Lower leg skin (tissue), 4 donors: ENCODE measurements around the gene COA8. TPM values are rescaled to one million over a fixed set of nuclear protein-coding genes. Genes with fewer than 3 reads are reported as not detected.

Source experiments
- DNase-seq, 2 donors: peaks; one replicate each; pipeline ENCODE4 v3.0.0-alpha.2; 2019; ENCODE audit warnings: low spot score in 2 of 2
- H3K4me3 ChIP-seq: fragments of 200-600 bp; sonication (generic); 2 replicates; pipeline ENCODE4 v1.5.1; 2017; ENCODE audit warnings: mild to moderate bottlenecking, low read depth; ENCODE audit not compliant: poor library complexity, severe bottlenecking
- POLR2A ChIP-seq, 2 donors: fragments of 450-650 bp; IDR thresholded peaks; one replicate each; pipeline ENCODE4 v1.6.1; 2016 to 2017; ENCODE audit warnings: antibody characterized with exemption in 2 of 2, mild to moderate bottlenecking in 1 of 2, moderate library complexity in 1 of 2
- WGBS, 2 donors: methylation state at CpG; one replicate each; pipeline ENCODE4 v1.1.5; 2018; 5-methylcytosine and 5-hydroxymethylcytosine counted together
- intact Hi-C: fragments of 100-400 bp; cut with DNase I; formaldehyde crosslinking; loops from one replicate; pipeline ENCODE4 v1.15.0; 2023; ENCODE audit warnings: low total_unique reads
- total RNA-seq, 4 donors: library from RNA; depleted of rRNA; stranded (reverse); fragments of >200 nt; gene quantifications; one replicate each; pipeline ENCODE4 v1.1.0, GENCODE V29; 2016
- TF ChIP-seq, protein P1 (sequence below), 3 donors: fragments of 450-650 bp; IDR thresholded peaks; one replicate each; pipeline ENCODE4 v1.5.1; 2016; ENCODE audit warnings: antibody characterized with exemption in 3 of 3, mild to moderate bottlenecking in 3 of 3, moderate library complexity in 2 of 3

The COA8 gene
- total RNA-seq, 4 donors from 2014 or later = 21.0 to 32.9 (median 30.0) TPM

DNA sequence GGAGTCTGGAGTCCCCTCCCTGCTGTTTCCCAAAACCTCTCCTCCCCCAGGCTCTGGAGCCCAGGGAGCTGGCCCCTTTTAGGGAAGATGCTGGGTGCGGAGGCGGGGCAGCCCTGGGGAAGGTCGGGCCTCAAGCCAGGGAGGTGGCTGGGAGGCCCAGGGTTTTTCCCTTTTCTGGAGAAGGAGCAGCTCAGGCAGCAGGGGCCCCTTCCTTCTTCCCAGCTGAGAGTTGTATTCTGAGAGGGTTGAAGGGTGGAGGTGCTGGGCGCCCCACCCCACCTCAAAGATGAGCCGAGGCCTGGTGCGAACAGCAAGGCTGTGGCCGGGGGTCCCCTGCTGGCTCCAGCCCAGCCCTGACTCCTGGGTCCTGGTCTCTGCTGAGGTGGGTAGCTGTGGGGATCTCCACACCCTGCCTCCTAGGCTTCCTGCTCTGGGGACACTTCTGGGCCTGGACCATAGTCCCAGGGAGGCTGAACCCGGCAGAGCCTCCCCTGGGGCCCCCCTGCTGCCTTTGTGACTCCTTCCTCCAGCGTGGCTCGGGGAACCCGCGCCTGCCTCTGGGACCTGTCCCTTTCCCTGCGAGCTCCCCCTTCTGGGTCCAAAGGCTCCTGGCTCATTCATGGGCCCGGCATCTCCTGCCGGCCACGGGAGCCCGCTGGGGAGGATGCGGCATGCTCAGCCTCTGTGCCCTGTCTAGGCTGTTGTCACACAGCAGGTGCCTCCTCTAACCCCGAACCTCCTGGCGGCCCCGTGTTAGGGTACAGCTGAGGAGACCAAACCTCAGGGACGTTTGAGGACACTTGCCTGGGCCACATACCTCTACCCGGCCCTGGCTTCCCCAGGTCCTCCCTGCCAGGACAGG, 29.4 kb upstream of the COA8 start:
- no peak for DNase-seq
- intact Hi-C loops = no loop called here
- no peak for TF ChIP-seq POLR2A (IDR thresholded peaks at IDR 0.05)
- TF ChIP-seq, protein P1, sequence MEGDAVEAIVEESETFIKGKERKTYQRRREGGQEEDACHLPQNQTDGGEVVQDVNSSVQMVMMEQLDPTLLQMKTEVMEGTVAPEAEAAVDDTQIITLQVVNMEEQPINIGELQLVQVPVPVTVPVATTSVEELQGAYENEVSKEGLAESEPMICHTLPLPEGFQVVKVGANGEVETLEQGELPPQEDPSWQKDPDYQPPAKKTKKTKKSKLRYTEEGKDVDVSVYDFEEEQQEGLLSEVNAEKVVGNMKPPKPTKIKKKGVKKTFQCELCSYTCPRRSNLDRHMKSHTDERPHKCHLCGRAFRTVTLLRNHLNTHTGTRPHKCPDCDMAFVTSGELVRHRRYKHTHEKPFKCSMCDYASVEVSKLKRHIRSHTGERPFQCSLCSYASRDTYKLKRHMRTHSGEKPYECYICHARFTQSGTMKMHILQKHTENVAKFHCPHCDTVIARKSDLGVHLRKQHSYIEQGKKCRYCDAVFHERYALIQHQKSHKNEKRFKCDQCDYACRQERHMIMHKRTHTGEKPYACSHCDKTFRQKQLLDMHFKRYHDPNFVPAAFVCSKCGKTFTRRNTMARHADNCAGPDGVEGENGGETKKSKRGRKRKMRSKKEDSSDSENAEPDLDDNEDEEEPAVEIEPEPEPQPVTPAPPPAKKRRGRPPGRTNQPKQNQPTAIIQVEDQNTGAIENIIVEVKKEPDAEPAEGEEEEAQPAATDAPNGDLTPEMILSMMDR (IDR thresholded peaks at IDR 0.05) = no peak
- H3K4me3 ChIP-seq = no peak overlapping the region
- WGBS, 2 donors = 79 to 81% methylated on average over 19 to 21 of the region's 23 CpGs

DNA sequence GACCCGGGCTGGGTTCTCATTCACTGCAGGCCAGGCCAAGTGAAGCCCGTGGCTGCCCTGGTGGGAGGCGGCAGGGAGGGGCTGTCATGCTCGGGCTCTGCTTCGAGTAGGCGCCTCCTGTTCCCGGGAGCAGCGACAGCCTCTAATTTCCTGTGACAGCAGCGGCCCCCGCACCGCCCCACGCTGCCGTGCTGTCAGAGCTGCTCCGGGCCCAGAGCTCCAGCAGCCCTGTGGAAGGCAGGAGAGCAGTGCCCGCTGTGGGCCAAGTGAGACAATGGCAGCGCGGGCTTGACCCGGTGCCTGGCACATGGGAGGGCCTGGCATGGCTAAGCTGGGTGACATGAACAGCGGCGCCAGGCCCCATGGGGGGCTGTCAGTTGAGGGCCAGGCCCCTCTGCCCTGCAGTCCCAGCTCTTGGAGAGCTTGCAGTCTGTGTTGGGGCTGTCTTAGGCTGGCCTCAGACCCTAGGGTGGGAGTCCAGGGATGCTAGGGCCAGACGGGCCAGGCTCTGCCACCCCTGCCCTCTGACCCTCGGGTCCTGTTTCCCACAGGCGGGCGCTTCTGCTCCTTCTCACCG, 28.7 kb upstream of the COA8 start:
- no peak for DNase-seq

DNA sequence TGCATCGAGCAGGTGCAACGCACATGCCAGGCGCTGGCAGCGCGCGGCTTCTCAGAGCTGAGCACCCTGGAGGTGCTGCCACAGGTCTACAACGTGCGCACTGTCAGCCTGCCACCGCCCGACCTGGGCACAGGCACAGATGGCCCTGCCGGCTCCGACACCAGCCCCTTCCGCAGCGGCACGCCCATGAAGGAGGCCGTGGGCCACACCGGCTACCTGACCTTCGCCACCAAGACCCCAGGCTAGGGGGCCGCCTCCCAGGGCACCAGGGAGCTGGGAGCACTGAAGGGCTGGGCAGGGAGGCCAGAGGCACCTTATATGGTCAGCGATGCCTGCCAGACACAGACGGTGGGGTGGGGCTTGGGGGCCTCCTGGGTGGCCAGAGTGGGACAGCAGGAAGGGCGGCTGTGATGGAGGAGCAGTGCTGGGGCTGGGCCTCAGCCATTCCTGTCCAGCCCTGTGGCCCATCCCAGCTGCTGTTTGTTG, 28.1 kb upstream of the COA8 start:
- no peak for DNase-seq

More for the DNA sequence above, 28.7 kb upstream of the COA8 start:
- H3K4me3 ChIP-seq = no peak overlapping the region
- TF ChIP-seq, protein P1 (IDR thresholded peaks at IDR 0.05) = no peak
- TF ChIP-seq POLR2A (IDR thresholded peaks at IDR 0.05) = no peak
- intact Hi-C loops = no loop called here
- WGBS, 2 donors = 71 to 84% methylated on average over 13 to 16 of the region's 25 CpGs

DNA sequence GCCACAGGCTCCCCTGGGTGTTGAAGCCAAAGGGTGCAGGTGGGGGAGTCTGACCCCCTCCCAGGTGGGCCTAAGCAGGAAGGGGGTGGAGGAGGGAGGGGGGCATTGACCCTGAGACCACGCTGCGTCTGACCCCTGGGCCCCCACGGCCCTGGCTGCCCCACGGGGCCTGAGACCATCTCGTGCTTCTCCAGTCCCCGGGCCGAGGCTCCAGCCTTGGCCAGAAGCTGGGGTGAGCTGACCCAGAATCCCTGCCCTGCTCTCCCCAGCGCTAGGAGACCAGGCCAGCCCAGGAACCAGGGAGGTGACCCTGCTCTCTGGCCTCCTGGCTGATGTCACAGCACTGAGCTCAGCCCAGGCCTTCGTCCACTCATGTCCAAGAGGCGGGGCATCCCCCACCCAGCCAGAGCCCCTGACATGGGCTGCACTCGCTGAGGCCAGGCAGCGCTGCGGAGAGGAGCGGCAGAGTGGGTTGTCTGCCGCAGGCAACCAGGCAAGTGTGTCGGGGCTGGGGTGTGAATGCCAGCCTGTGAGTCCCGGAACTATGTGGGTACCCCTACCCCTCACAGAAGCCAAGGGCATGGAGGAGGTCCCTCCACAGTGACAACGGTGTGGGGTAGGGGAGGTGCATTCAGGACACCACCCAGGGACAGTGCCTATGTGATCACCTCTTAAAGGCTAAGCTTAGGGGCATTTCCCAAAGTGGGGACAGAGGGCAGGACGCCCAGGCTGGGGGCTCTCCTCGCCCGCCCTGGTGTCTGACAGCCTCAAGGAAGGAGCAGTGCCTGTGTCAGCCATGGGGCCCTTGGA, 27.5 kb upstream of the COA8 start:
- TF ChIP-seq POLR2A (IDR thresholded peaks at IDR 0.05) = no peak
- TF ChIP-seq, protein P1 (IDR thresholded peaks at IDR 0.05) = no peak
- DNase-seq = no peak
- H3K4me3 ChIP-seq = no peak overlapping the region
- 87 to 91% methylated on average over 14 to 16 of the region's 21 CpGs for WGBS, 2 donors
- intact Hi-C loops = no loop called here

More for the DNA sequence above, 28.1 kb upstream of the COA8 start:
- intact Hi-C loops = no loop called here
- WGBS, 2 donors = 82 to 85% methylated on average over 15 to 18 of the region's 22 CpGs
- H3K4me3 ChIP-seq = no peak overlapping the region
- no peak for TF ChIP-seq POLR2A (IDR thresholded peaks at IDR 0.05)

DNA sequence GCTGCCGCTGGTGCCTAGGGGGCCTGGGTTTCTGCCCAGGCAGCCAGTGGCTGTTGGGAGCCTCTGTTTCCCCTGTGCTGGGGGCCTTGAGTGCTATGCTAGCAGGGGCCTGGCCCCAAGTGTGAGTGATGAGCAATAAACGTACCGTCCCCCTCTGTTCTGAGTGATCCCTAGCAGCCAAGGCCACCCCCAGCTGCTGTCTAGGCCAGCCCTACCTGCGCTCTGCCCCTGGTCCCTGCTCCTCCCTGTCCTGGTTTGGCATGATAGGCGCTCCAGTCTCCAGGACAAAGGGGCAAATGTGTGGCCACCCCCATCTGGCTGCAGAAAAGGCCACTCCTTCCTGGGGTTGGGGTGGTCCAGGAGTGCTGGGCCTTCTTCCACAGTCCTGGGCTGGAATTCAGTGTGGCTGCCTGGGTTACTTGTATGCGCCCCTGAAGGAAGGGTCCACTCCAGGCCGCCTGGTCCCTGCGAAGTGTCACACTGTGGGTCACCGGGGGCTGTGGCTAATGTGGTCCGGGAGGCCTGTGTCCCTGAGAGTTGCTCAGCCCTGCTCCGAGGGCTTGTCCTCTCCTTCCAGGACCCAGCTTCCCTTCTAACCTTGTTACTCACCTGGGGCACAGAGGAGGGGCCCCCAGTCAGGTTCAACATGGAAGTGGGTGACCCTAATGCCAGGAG, 26.7 kb upstream of the COA8 start:
- no peak for TF ChIP-seq POLR2A (IDR thresholded peaks at IDR 0.05)
- TF ChIP-seq, protein P1 (IDR thresholded peaks at IDR 0.05) = no peak
- no peak overlapping the region for H3K4me3 ChIP-seq
- intact Hi-C loops = no loop called here
- no peak for DNase-seq
- 78 to 92% methylated on average over 9 to 10 of the region's 11 CpGs for WGBS, 2 donors
